HG03280 (cell line): ENCODE measurements around the gene MAP3K3.
A peak's percentile ranks its signal among the peaks of the same experiment; 100 is the strongest.
"Not testable (repeated sequence)": the region's sequence is repeated elsewhere in the genome, so short reads cannot be mapped to it uniquely, and the experiment has no call there.

Experiments used
- ATAC-seq: cut with Tn5 transposase; IDR thresholded peaks from one replicate; pipeline ENCODE4 v1.9.1; 2021; ENCODE audit warnings: mild to moderate bottlenecking, moderate library complexity; ENCODE audit not compliant: unreplicated experiment

Gene MAP3K3

GRCh38 chr17:63703556-63704258 is 81.5 kb downstream of the MAP3K3 start:
- ATAC-seq, result no peak

- ATAC-seq, result no peak
Measured at GRCh38 chr17:63704259-63704576, 82.0 kb downstream of the MAP3K3 start.

GRCh38 chr17:63704836-63705235 is 82.6 kb downstream of the MAP3K3 start:
- no peak for ATAC-seq

- no peak for ATAC-seq
Measured at GRCh38 chr17:63705657-63706056, 83.4 kb downstream of the MAP3K3 start.

GRCh38 chr17:63706336-63707082 is 84.3 kb downstream of the MAP3K3 start:
- no peak for ATAC-seq

GRCh38 chr17:63707151-63707550 is 84.9 kb downstream of the MAP3K3 start:
- no peak for ATAC-seq

GRCh38 chr17:63709110-63709509 is 86.9 kb downstream of the MAP3K3 start:
- ATAC-seq, result no peak

GRCh38 chr17:63714550-63715277 is 92.5 kb downstream of the MAP3K3 start:
- ATAC-seq, result no peak

- no peak for ATAC-seq
Measured at GRCh38 chr17:63716426-63716825, 94.2 kb downstream of the MAP3K3 start.

- ATAC-seq, result no peak
Measured at GRCh38 chr17:63718988-63719387, 96.8 kb downstream of the MAP3K3 start.

GRCh38 chr17:63720194-63720593 is 98.0 kb downstream of the MAP3K3 start:
- not testable (repeated sequence) for ATAC-seq

GRCh38 chr17:63722403-63722802 is 100.2 kb downstream of the MAP3K3 start:
- no peak for ATAC-seq

- ATAC-seq, result no peak
Measured at GRCh38 chr17:63735691-63736090, 113.5 kb downstream of the MAP3K3 start.

- no peak for ATAC-seq
Measured at GRCh38 chr17:63740464-63741142, 118.4 kb downstream of the MAP3K3 start.

GRCh38 chr17:63741143-63741407 is 118.9 kb downstream of the MAP3K3 start:
- ATAC-seq, result no peak

- ATAC-seq, result peak; percentile 91
Measured at GRCh38 chr17:63741408-63742173, 119.4 kb downstream of the MAP3K3 start, which contains the start of gene STRADA. Gene STRADA, minus strand, starts transcription at chr17:63741799. Its CDS starts 13,430 bp downstream, at chr17:63728369.
